ENCODE data around the gene PAH. TPM values are rescaled to one million over a fixed set of nuclear protein-coding genes. Genes with fewer than 3 reads are reported as not detected.

PAH gene
- total and polyA plus RNA-seq, 10 of the 15 experiments (the other 5 are each of a cell fraction or from before 2014, with no cell fraction given) = 0.20 to 4.8 (median 0.55) TPM; not detected in 1

DNA sequence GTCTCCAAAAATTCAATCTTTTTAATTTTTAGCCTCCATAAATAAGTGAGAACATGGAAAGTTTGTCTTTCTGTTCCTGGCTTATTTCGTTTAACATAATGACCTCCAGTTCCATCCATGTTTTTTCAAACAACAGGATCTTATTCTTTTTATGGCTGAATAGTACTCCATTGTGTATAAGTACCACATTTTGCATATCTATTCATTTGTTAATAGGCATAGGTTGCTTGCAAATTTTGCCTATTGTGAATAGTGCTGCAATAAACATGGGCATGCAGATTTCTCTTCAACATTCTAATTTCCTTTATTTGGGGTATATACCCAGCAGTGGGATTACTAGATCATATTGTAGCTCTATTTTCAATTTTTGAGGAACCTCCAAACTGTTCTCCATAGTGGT is 16.1 kb upstream of the PAH start:
- no peak overlapping the region for H3K27ac ChIP-seq (ENCODE audit: control insufficient read depth, insufficient read depth)
- no peaks in the 10 kb centered on the region for H3K9me3 ChIP-seq (replicated peaks; ENCODE audit: control insufficient read depth, insufficient read depth, low read length)
- no peak overlapping the region for H2AFZ ChIP-seq (ENCODE audit: control insufficient read depth, low read depth, low read length)
- no peaks in the 10 kb centered on the region for H3K79me2 ChIP-seq (ENCODE audit: control insufficient read depth, insufficient read depth, low read length)
- ChIA-PET SMC1A (ENCODE audit: uncharacterized antibody, unreplicated experiment) (no interaction called here), POLR2A (no interaction called here), CTCF (no interaction called here), RAD21 (ENCODE audit: unreplicated experiment) (no interaction called here)
- 5% methylated on average over 1 of the region's 1 CpG for WGBS (ENCODE audit: insufficient coverage, insufficient replicate concordance, low lambda C conversion rate, missing lambda C conversion rate)
- H3K27me3 ChIP-seq (replicated peaks in 1 of 2; ENCODE audit: control insufficient read depth in 2 of 2, insufficient read depth in 2 of 2, low read length in 1 of 2) = no peaks in the 10 kb centered on the region; a peak in 1 of 4 replicates
- no peaks in the 10 kb centered on the region for H3K36me3 ChIP-seq (ENCODE audit: control insufficient read depth in 2 of 2, insufficient read depth in 2 of 2, low read length in 1 of 2)
- no peak overlapping the region for H3K9ac ChIP-seq (ENCODE audit: control insufficient read depth, insufficient read depth, low read length)
- no peaks in the 10 kb centered on the region for H4K20me1 ChIP-seq (ENCODE audit: control insufficient read depth, insufficient read depth)
- intact Hi-C loops (cut with micrococcal nuclease; ENCODE audit: unreplicated experiment) = no loop called here
- no peaks in the 10 kb centered on the region for H3K4me1 ChIP-seq (ENCODE audit: control insufficient read depth, insufficient read depth, low read length)
- ATAC-seq (no peak), FAIRE-seq (no peak), DNase-seq (ENCODE audit: low read depth, low spot score) (no peak)
- BruUV-seq (replicated peaks) = no TSS peak
- in situ Hi-C loops (cut with MboI) = no loop called here
- no peak overlapping the region for H3K4me3 ChIP-seq
- H3K4me2 ChIP-seq (ENCODE audit: control insufficient read depth, insufficient read depth) = no peak overlapping the region
- TF ChIP-seq, protein P1, sequence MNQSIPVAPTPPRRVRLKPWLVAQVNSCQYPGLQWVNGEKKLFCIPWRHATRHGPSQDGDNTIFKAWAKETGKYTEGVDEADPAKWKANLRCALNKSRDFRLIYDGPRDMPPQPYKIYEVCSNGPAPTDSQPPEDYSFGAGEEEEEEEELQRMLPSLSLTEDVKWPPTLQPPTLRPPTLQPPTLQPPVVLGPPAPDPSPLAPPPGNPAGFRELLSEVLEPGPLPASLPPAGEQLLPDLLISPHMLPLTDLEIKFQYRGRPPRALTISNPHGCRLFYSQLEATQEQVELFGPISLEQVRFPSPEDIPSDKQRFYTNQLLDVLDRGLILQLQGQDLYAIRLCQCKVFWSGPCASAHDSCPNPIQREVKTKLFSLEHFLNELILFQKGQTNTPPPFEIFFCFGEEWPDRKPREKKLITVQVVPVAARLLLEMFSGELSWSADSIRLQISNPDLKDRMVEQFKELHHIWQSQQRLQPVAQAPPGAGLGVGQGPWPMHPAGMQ (IDR thresholded peaks at IDR 0.05; ENCODE audit: borderline replicate concordance) = no peak
- TF ChIP-seq CHD1 (IDR thresholded peaks at IDR 0.05; ENCODE audit: low read depth, low read length) = no peak
- no peak for TF ChIP-seq ESRRA (IDR thresholded peaks at IDR 0.05; ENCODE audit: low read length)
- no peak for TF ChIP-seq CEBPB (IDR thresholded peaks at IDR 0.05; ENCODE audit: borderline replicate concordance in 1 of 2, low read depth in 2 of 2, low read length in 2 of 2)
- TF ChIP-seq SP1 (IDR thresholded peaks at IDR 0.05; ENCODE audit: low read depth, low read length) = no peak
- TF ChIP-seq, protein P2, sequence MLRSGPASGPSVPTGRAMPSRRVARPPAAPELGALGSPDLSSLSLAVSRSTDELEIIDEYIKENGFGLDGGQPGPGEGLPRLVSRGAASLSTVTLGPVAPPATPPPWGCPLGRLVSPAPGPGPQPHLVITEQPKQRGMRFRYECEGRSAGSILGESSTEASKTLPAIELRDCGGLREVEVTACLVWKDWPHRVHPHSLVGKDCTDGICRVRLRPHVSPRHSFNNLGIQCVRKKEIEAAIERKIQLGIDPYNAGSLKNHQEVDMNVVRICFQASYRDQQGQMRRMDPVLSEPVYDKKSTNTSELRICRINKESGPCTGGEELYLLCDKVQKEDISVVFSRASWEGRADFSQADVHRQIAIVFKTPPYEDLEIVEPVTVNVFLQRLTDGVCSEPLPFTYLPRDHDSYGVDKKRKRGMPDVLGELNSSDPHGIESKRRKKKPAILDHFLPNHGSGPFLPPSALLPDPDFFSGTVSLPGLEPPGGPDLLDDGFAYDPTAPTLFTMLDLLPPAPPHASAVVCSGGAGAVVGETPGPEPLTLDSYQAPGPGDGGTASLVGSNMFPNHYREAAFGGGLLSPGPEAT (IDR thresholded peaks at IDR 0.05; ENCODE audit: low read depth) = no peak
- TF ChIP-seq, protein P3, sequence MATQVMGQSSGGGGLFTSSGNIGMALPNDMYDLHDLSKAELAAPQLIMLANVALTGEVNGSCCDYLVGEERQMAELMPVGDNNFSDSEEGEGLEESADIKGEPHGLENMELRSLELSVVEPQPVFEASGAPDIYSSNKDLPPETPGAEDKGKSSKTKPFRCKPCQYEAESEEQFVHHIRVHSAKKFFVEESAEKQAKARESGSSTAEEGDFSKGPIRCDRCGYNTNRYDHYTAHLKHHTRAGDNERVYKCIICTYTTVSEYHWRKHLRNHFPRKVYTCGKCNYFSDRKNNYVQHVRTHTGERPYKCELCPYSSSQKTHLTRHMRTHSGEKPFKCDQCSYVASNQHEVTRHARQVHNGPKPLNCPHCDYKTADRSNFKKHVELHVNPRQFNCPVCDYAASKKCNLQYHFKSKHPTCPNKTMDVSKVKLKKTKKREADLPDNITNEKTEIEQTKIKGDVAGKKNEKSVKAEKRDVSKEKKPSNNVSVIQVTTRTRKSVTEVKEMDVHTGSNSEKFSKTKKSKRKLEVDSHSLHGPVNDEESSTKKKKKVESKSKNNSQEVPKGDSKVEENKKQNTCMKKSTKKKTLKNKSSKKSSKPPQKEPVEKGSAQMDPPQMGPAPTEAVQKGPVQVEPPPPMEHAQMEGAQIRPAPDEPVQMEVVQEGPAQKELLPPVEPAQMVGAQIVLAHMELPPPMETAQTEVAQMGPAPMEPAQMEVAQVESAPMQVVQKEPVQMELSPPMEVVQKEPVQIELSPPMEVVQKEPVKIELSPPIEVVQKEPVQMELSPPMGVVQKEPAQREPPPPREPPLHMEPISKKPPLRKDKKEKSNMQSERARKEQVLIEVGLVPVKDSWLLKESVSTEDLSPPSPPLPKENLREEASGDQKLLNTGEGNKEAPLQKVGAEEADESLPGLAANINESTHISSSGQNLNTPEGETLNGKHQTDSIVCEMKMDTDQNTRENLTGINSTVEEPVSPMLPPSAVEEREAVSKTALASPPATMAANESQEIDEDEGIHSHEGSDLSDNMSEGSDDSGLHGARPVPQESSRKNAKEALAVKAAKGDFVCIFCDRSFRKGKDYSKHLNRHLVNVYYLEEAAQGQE (IDR thresholded peaks at IDR 0.05; ENCODE audit: low read depth, low read length) = no peak
- TF ChIP-seq YBX1 (IDR thresholded peaks at IDR 0.05) = no peak
- no peak for TF ChIP-seq SRF (IDR thresholded peaks at IDR 0.05; ENCODE audit: low read depth in 2 of 2, low read length in 2 of 2)
- TF ChIP-seq BCLAF1 (IDR thresholded peaks at IDR 0.05) = no peak
- no peak for TF ChIP-seq ZNF274 (IDR thresholded peaks at IDR 0.05; ENCODE audit: insufficient read depth, insufficient read length)
- TF ChIP-seq, protein P4, sequence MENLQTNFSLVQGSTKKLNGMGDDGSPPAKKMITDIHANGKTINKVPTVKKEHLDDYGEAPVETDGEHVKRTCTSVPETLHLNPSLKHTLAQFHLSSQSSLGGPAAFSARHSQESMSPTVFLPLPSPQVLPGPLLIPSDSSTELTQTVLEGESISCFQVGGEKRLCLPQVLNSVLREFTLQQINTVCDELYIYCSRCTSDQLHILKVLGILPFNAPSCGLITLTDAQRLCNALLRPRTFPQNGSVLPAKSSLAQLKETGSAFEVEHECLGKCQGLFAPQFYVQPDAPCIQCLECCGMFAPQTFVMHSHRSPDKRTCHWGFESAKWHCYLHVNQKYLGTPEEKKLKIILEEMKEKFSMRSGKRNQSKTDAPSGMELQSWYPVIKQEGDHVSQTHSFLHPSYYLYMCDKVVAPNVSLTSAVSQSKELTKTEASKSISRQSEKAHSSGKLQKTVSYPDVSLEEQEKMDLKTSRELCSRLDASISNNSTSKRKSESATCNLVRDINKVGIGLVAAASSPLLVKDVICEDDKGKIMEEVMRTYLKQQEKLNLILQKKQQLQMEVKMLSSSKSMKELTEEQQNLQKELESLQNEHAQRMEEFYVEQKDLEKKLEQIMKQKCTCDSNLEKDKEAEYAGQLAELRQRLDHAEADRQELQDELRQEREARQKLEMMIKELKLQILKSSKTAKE (IDR thresholded peaks at IDR 0.05; ENCODE audit: low read depth, poor library complexity, severe bottlenecking) = no peak
- no peak for TF ChIP-seq ATF7 (IDR thresholded peaks at IDR 0.05; ENCODE audit: low read depth)
- TF ChIP-seq ZZZ3 (IDR thresholded peaks at IDR 0.05; ENCODE audit: control insufficient read depth, insufficient read length, low read depth) = no peak

Measured in GM12878 (cell line).